Testis (tissue), 3 donors: ENCODE results near the gene TMEM256. TPM values are rescaled to one million over a fixed set of nuclear protein-coding genes. Genes with fewer than 3 reads are reported as not detected.

Experiments
- DNase-seq: peaks from one replicate; pipeline ENCODE4 v3.0.0-alpha.2; 2019
- H3K27ac ChIP-seq, 2 donors: fragments of 200-600 bp; sonication (generic); one replicate each; pipeline ENCODE4 v1.5.1; 2019
- H3K27me3 ChIP-seq: fragments of 200-600 bp; sonication (generic); one replicate; pipeline ENCODE4 v1.5.1; 2019
- H3K36me3 ChIP-seq: fragments of 200-600 bp; sonication (generic); one replicate; pipeline ENCODE4 v1.5.1; 2017; ENCODE audit warnings: low read depth; ENCODE audit errors: missing control alignments
- H3K4me1 ChIP-seq: fragments of 200-600 bp; sonication (generic); one replicate; pipeline ENCODE4 v1.5.1; 2019
- H3K4me3 ChIP-seq, 2 donors: fragments of 200-600 bp; sonication (generic); one replicate each; pipeline ENCODE4 v1.5.1; 2017 to 2019
- H3K9me3 ChIP-seq: fragments of 200-600 bp; sonication (generic); one replicate; pipeline ENCODE4 v1.5.1; 2017
- CTCF ChIP-seq, 3 experiments: fragments of 450-650 bp in 2 of 3; fragments of 200-600 bp in 1 of 3; sonication (generic) in 1 of 3; IDR thresholded peaks; one replicate each; pipeline ENCODE4 v1.5.1; 2016 to 2019; ENCODE audit warnings: antibody characterized with exemption in 3 of 3, mild to moderate bottlenecking in 2 of 3, moderate library complexity in 1 of 3
- POLR2A ChIP-seq: fragments of 450-650 bp; IDR thresholded peaks from one replicate; pipeline ENCODE4 v1.6.1; 2017; ENCODE audit warnings: antibody characterized with exemption, mild to moderate bottlenecking, moderate library complexity
- WGBS, 2 donors: methylation state at CpG; one replicate each; pipeline ENCODE4 v1.1.5; 2018; 5-methylcytosine and 5-hydroxymethylcytosine counted together
- intact Hi-C: fragments of 100-400 bp; cut with DNase I; formaldehyde crosslinking; loops from one replicate; pipeline ENCODE4 v1.15.1; 2023; ENCODE audit warnings: low total_unique reads
- polyA plus RNA-seq: library from polyadenylated mRNA; stranded (reverse); fragments of 350-450 nt; fragmentation: Illumina TruSeq; extraction: RNeasy Lipid Tissue Mini Kit (QIAGEN cat#74804); gene quantifications from one replicate; pipeline ENCODE4 v1.2.3, GENCODE V29; 2014; ENCODE audit warnings: low read depth, low replicate concordance; ENCODE audit not compliant: insufficient read depth
- total RNA-seq, 2 donors: library from RNA; depleted of rRNA; stranded (reverse); fragments of >200 nt; gene quantifications; one replicate each; pipeline ENCODE4 v1.2.3, GENCODE V29; 2016

Gene TMEM256
- total and polyA plus RNA-seq, 3 donors from 2014 or later, result 18.7 to 33.3 (median 27.3) TPM

DNA sequence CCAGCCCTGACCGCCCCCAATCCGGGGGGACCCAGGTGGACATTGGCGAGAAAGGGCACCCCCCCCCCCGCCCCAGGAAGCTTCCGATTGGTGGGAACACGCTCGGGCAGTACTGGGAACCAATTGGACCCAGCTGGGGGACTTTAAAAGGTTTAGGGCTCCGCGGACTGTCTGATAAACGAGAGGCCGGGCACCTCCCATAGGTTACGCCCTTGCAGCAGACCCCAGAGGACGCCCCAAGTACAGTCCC lies 245 bp downstream of the TMEM256 start:
- no peaks in the 10 kb centered on the region for H3K36me3 ChIP-seq
- intact Hi-C loops, result no loop called here
- peak overlapping the region; percentile 65 to 72 for H3K4me3 ChIP-seq
- no peaks in the 10 kb centered on the region for H3K9me3 ChIP-seq
- H3K4me1 ChIP-seq, result peaks cover 17% of the 10 kb centered on the region
- whole genome bisulfite sequencing, 2 donors, result 0% methylated on average over 13 of the region's 13 CpGs; no CpG with 5 or more reads in 1 of the 2 donors
- TF ChIP-seq CTCF (IDR thresholded peaks at IDR 0.05), result no peak
- no peak for TF ChIP-seq POLR2A
- DNase-seq, result no peak
- H3K27me3 ChIP-seq, result no peaks in the 10 kb centered on the region
- peak overlapping the region; percentile 61 to 93 for H3K27ac ChIP-seq

DNA sequence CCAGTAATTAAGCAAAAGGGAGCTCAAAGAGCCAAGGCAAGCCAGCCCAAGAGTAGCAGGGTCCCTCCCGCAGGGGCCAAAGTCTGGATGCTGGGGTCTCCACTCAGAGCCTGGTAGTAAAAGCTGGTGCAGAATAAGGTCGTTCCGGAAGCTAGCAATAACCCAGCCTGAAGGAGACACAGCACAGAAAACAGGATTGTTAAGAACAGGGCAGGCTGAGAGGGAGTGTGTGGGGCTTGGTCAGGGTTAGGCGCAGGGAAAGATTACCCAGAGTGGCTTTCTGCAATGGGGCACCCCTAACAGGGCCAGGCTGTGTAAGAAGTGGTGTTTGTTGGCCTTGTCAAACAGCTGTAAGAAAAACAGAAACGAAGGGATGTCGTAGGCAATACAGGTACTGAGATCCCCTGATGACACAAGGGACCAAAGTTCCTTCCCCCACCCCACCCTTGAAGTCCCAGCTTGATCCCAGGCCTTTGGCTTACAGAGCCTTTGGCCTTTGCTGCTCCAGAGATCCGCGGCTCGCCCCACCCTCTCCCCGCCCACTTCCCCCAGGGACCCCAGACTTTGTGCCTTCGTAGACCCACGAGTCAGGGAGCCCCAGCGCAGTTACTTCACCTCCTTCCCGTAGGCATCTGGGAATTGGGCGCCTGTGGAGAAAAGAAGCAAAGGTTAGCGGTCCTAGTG lies 712 bp downstream of the TMEM256 start:
- WGBS, 2 donors, result 6 to 8% methylated on average over 16 of the region's 16 CpGs
- Histone ChIP-seq H3K36me3 (no peaks in the 10 kb centered on the region), H3K4me3 (peak overlapping the region; percentile 65 to 72), H3K9me3 (no peaks in the 10 kb centered on the region), H3K4me1 (peaks cover 17% of the 10 kb centered on the region), H3K27ac (peak overlapping the region; percentile 61 to 93), H3K27me3 (no peaks in the 10 kb centered on the region)
- peak; percentile 59 for DNase-seq
- TF ChIP-seq CTCF (IDR thresholded peaks at IDR 0.05) (no peak), POLR2A (no peak)
- intact Hi-C loops, result no loop called here

DNA sequence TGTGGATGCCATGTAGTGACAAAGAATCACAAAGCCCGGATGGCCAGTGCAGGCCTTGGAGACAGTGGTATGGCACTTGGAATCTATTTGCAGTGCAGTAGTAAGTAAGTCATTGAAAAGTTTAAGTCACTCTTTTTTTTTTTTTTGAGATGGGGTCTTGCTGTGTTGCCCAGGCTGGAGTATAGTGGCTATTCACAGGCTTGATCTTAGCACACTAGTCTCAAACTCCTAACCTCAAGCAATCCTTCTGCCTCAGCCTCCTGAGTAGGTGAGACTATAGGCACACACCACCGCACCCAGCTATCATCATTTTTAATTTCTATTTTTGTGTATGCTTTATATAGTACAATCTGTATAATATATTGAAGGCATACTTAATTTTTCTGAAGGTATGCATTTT lies 5.3 kb downstream of the TMEM256 start:
- Histone ChIP-seq H3K27me3 (no peaks in the 10 kb centered on the region), H3K27ac (no peak overlapping the region), H3K9me3 (no peaks in the 10 kb centered on the region), H3K4me3 (no peak overlapping the region), H3K36me3 (no peaks in the 10 kb centered on the region), H3K4me1 (peaks cover 17% of the 10 kb centered on the region)
- WGBS, 2 donors, result 88 to 95% methylated on average over 2 of the region's 2 CpGs
- intact Hi-C loops, result no loop called here
- no peak for DNase-seq
- TF ChIP-seq POLR2A (no peak), CTCF (IDR thresholded peaks at IDR 0.05) (no peak)

GRCh38 chr17:7396147-7396546 lies 7.8 kb downstream of the TMEM256 start:
- no peak for DNase-seq
- H3K36me3 ChIP-seq, result no peaks in the 10 kb centered on the region
- intact Hi-C loops, result no loop called here
- H3K27me3 ChIP-seq, result no peaks in the 10 kb centered on the region
- H3K4me3 ChIP-seq, result no peak overlapping the region
- H3K4me1 ChIP-seq, result peaks cover 15% of the 10 kb centered on the region
- WGBS, 2 donors, result 83 to 88% methylated on average over 4 of the region's 4 CpGs
- H3K27ac ChIP-seq, result no peak overlapping the region
- TF ChIP-seq CTCF (IDR thresholded peaks at IDR 0.05) (no peak), POLR2A (no peak)
- H3K9me3 ChIP-seq, result no peaks in the 10 kb centered on the region

- peak within 1 kb of the TSS; percentile 84 to 92 for H3K27ac ChIP-seq
- H3K27me3 ChIP-seq, result no peaks in the 10 kb centered on the region
- no peaks in the 10 kb centered on the region for H3K9me3 ChIP-seq
- DNase-seq, result peak; percentile 87
- H3K36me3 ChIP-seq, result no peaks in the 10 kb centered on the region
- TF ChIP-seq POLR2A, result no peak
- TF ChIP-seq CTCF (IDR thresholded peaks at IDR 0.05), result peak; percentile 9 to 37 (median 10)
- intact Hi-C loops, result no loop called here
- H3K4me1 ChIP-seq, result peaks cover 15% of the 10 kb centered on the region
- WGBS, 2 donors, result 0% methylated on average over 25 of the region's 71 CpGs; no CpG with 5 or more reads in 1 of the 2 donors
- peak within 1 kb of the TSS; percentile 72 to 82 for H3K4me3 ChIP-seq
Observed at GRCh38 chr17:7394452-7395191, 9.3 kb downstream of the TMEM256 start, which contains the start of gene PLSCR3. PLSCR3 (minus strand) TSS chr17:7394525; CDS start chr17:7394110, 415 bp downstream.
